GM12891 (cell line): Measurements from ENCODE around the gene C16orf74.

Experiments used
- POLR2A ChIP-seq: IDR thresholded peaks from 2 replicates; pipeline ENCODE4 v1.6.1; 2011; ENCODE audit warnings: low read depth, low read length, control low read depth
- POU2F2 ChIP-seq: IDR thresholded peaks from 2 replicates; pipeline ENCODE4 v1.6.1; 2011; ENCODE audit warnings: low read depth, mild to moderate bottlenecking, control low read depth, low read length, moderate library complexity
- TAF1 ChIP-seq: IDR thresholded peaks from 2 replicates; pipeline ENCODE4 v1.6.1; 2011; ENCODE audit warnings: low read depth, low read length, control low read depth

- TF ChIP-seq POLR2A (no peak), TAF1 (no peak), POU2F2 (no peak)
Observed at GRCh38 chr16:85767531-85767930, 16.6 kb upstream of the C16orf74 start.
